ENCODE measurements around the gene SHLD1.
"Not testable (repeated sequence)": the region's sequence is repeated elsewhere in the genome, so short reads cannot be mapped to it uniquely, and the experiment has no call there.

Gene SHLD1

GRCh38 chr20:5781798-5782750 is 31.9 kb downstream of the SHLD1 start:
- DNase-seq = no peak

- no peak for DNase-seq
These were observed 34.5 kb downstream of the SHLD1 start for GRCh38 chr20:5784735-5785134.

GRCh38 chr20:5785146-5785545 is 34.9 kb downstream of the SHLD1 start:
- no peak for DNase-seq

GRCh38 chr20:5786930-5787795 is 37.0 kb downstream of the SHLD1 start:
- DNase-seq = no peak

- DNase-seq = no peak
These were observed 37.6 kb downstream of the SHLD1 start for GRCh38 chr20:5787796-5788165.

- DNase-seq = peak; percentile 89 to 90
These were observed 38.2 kb downstream of the SHLD1 start for GRCh38 chr20:5788385-5788895.

- DNase-seq = peak in 1 of 2 experiments; percentile 17
These were observed 39.6 kb downstream of the SHLD1 start for GRCh38 chr20:5789827-5790226.

- no peak for DNase-seq
These were observed 43.7 kb downstream of the SHLD1 start for GRCh38 chr20:5793916-5794315.

GRCh38 chr20:5796331-5797040 is 46.3 kb downstream of the SHLD1 start:
- DNase-seq = no peak

GRCh38 chr20:5797165-5797564 is 47.0 kb downstream of the SHLD1 start:
- DNase-seq = no peak

GRCh38 chr20:5797843-5798462 is 47.8 kb downstream of the SHLD1 start:
- DNase-seq = no peak

GRCh38 chr20:5803754-5804303 is 53.6 kb downstream of the SHLD1 start:
- DNase-seq = not testable (repeated sequence)

GRCh38 chr20:5806457-5807263 is 56.5 kb downstream of the SHLD1 start:
- peak in 1 of 2 experiments; percentile 12 for DNase-seq

GRCh38 chr20:5807431-5807830 is 57.2 kb downstream of the SHLD1 start:
- DNase-seq = no peak

- DNase-seq = no peak
These were observed 58.7 kb downstream of the SHLD1 start for GRCh38 chr20:5808901-5809300.

GRCh38 chr20:5809495-5809894 is 59.3 kb downstream of the SHLD1 start:
- no peak for DNase-seq

- DNase-seq = no peak
These were observed 60.7 kb downstream of the SHLD1 start for GRCh38 chr20:5810800-5811422.

- DNase-seq = no peak
These were observed 61.5 kb downstream of the SHLD1 start for GRCh38 chr20:5811746-5812145.

GRCh38 chr20:5818346-5818681 is 68.1 kb downstream of the SHLD1 start:
- no peak for DNase-seq

- no peak for DNase-seq
These were observed 70.5 kb downstream of the SHLD1 start for GRCh38 chr20:5820738-5821137.
